PFSK-1 (cell line): Measurements from ENCODE around the gene KCNJ9.

Source experiments
- POLR2AphosphoS5 ChIP-seq: IDR thresholded peaks from 2 replicates; pipeline ENCODE4 v1.6.1; 2012; ENCODE audit warnings: low read depth, mild to moderate bottlenecking, control low read depth, low read length, moderate library complexity
- SIN3A ChIP-seq: IDR thresholded peaks from 2 replicates; pipeline ENCODE4 v1.6.1; 2012; ENCODE audit warnings: mild to moderate bottlenecking, low read length, moderate library complexity, borderline replicate concordance; ENCODE audit not compliant: insufficient read depth

GRCh38 chr1:160070243-160071163 is 10.8 kb upstream of the KCNJ9 start:
- TF ChIP-seq POLR2AphosphoS5 (no peak), SIN3A (no peak)
